Neural crest cell (in vitro differentiated cells): ENCODE measurements around the gene SYNE2. TPM values are rescaled to one million over a fixed set of nuclear protein-coding genes. Genes with fewer than 3 reads are reported as not detected.
"Not testable (repeated sequence)": the region's sequence is repeated elsewhere in the genome, so short reads cannot be mapped to it uniquely, and the experiment has no call there.

Source experiments
- DNase-seq: peaks from one replicate; pipeline ENCODE4 v3.0.0; 2021; ENCODE audit warnings: low read depth, mixed read lengths, low spot score
- H3K27ac Mint-ChIP-seq: one replicate; pipeline ENCODE4 v1.8.0; 2021; ENCODE audit warnings: mild to moderate bottlenecking, mixed read lengths; ENCODE audit not compliant: unreplicated experiment
- H3K27me3 Mint-ChIP-seq: 2 replicates; pipeline ENCODE4 v1.8.0; 2021; ENCODE audit warnings: low read depth, mild to moderate bottlenecking, mixed read lengths
- H3K36me3 Mint-ChIP-seq: 2 replicates; pipeline ENCODE4 v1.8.0; 2021; ENCODE audit warnings: low read depth, mild to moderate bottlenecking, mixed read lengths
- H3K4me1 Mint-ChIP-seq: 2 replicates; pipeline ENCODE4 v1.8.0; 2021; ENCODE audit warnings: mixed read lengths
- H3K4me3 Mint-ChIP-seq: one replicate; pipeline ENCODE4 v1.8.0; 2021; ENCODE audit warnings: mild to moderate bottlenecking, mixed read lengths
- H3K9me3 Mint-ChIP-seq: 2 replicates; pipeline ENCODE4 v1.8.0; 2021; ENCODE audit warnings: mixed read lengths
- CTCF ChIP-seq: fragments of 200-600 bp; sonication (generic); conservative IDR thresholded peaks from 2 replicates; pipeline ENCODE4 v1.5.0; 2021; ENCODE audit warnings: antibody characterized with exemption, mild to moderate bottlenecking
- total RNA-seq: library from RNA; stranded (reverse); gene quantifications from 2 replicates; pipeline ENCODE4 v1.2.1, GENCODE V29; 2021

The SYNE2 gene
- total RNA-seq, 1 donor from 2014 or later = 84.8 TPM

GRCh38 chr14:63867933-63868921, 15.4 kb downstream of the SYNE2 start:
- H3K4me1 Mint-ChIP-seq = peaks cover 6% of the 10 kb centered on the region
- no peaks in the 10 kb centered on the region for H3K27me3 Mint-ChIP-seq
- TF ChIP-seq CTCF = no peak
- no peak for DNase-seq
- H3K36me3 Mint-ChIP-seq = no peaks in the 10 kb centered on the region
- H3K9me3 Mint-ChIP-seq = no peaks in the 10 kb centered on the region
- no peak overlapping the region for H3K4me3 Mint-ChIP-seq
- H3K27ac Mint-ChIP-seq = no peak overlapping the region

- H3K4me1 Mint-ChIP-seq, H3K27me3 Mint-ChIP-seq, H3K27ac Mint-ChIP-seq, H3K9me3 Mint-ChIP-seq, H3K36me3 Mint-ChIP-seq, H3K4me3 Mint-ChIP-seq, DNase-seq: not testable (repeated sequence)
Observed at GRCh38 chr14:63869940-63870752, 17.3 kb downstream of the SYNE2 start.

GRCh38 chr14:63870753-63871037, 17.9 kb downstream of the SYNE2 start:
- not testable (repeated sequence) for H3K4me3 Mint-ChIP-seq, H3K27me3 Mint-ChIP-seq, H3K36me3 Mint-ChIP-seq, DNase-seq, H3K27ac Mint-ChIP-seq, H3K9me3 Mint-ChIP-seq, H3K4me1 Mint-ChIP-seq

DNA sequence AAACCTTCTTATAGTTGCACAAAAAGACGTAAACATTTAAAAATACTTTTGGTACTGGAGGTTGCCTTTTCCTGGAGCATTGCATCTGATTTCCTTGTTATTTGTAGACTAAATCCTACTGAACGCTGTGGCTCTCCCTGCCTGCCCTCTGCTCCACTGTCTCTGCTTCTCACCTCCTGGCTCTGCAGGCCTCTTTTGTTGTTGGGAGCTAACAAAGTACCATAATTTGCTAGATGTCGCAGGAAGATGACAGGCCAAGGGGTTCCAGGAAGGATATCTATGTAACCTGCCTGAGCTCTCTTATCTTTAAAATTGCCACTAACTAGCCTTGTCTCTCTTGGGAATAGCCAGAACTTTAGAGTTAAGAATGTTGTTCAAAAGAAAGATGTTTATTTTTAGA, 21.4 kb downstream of the SYNE2 start:
- no peak for DNase-seq
- no peaks in the 10 kb centered on the region for H3K9me3 Mint-ChIP-seq
- peaks cover 3% of the 10 kb centered on the region for H3K36me3 Mint-ChIP-seq
- H3K4me3 Mint-ChIP-seq = no peak overlapping the region
- no peak overlapping the region for H3K27ac Mint-ChIP-seq
- TF ChIP-seq CTCF = no peak
- H3K4me1 Mint-ChIP-seq = peaks cover 9% of the 10 kb centered on the region
- H3K27me3 Mint-ChIP-seq = no peaks in the 10 kb centered on the region

DNA sequence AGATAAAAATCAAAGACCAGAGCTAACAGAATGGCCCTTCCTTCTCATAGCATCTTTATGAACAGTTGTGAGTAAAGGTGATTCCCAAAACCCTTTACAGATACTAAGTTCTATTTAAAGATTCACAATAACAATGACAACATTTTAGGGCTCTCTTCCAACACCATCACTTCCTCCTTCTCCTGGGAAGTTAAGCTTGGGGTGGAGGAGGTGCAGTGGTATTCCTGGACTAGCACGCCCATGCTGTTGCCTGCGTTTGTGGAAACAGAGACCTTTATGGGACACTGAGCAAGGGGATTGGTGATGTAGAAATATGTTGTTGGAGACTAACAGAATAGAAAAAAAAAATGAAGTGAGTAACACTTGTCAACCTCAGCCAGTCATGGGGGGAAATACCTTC, 22.5 kb downstream of the SYNE2 start:
- peaks cover 9% of the 10 kb centered on the region for H3K4me1 Mint-ChIP-seq
- H3K9me3 Mint-ChIP-seq = no peaks in the 10 kb centered on the region
- no peak for TF ChIP-seq CTCF
- peaks cover 3% of the 10 kb centered on the region for H3K36me3 Mint-ChIP-seq
- no peak for DNase-seq
- H3K27ac Mint-ChIP-seq = no peak overlapping the region
- H3K4me3 Mint-ChIP-seq = no peak overlapping the region
- H3K27me3 Mint-ChIP-seq = no peaks in the 10 kb centered on the region

DNA sequence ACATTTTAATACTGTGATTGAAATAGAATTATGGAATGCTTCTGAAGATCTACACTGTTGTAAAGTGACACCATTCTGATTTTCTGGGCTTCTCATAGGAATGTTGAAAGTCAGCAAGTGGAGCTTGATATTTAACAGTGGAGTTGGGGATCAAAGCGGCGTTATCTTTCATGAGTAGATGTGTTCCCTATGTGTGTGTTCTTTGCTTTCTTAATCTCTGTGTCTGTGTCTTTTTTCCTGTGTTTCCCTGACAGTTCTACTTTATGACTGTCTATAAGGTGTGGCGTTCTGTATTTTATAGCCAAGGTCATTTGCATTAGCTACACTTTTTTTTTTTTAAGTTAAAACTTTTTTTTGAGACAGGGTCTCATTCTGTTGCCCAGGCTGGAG, 24.7 kb downstream of the SYNE2 start:
- Mint-ChIP-seq H3K36me3 (peaks cover 3% of the 10 kb centered on the region), H3K4me1 (peaks cover 9% of the 10 kb centered on the region), H3K4me3 (no peak overlapping the region), H3K9me3 (no peaks in the 10 kb centered on the region), H3K27me3 (no peaks in the 10 kb centered on the region), H3K27ac (no peak overlapping the region)
- no peak for TF ChIP-seq CTCF
- DNase-seq = no peak
